Uterus (tissue), 4 donors: Measurements from ENCODE around the gene CLMP. TPM values are rescaled to one million over a fixed set of nuclear protein-coding genes. Genes with fewer than 3 reads are reported as not detected.

ENCODE experiments used
- DNase-seq, 2 donors: peaks; one replicate each; pipeline ENCODE4 v3.0.0-alpha.2; 2019 to 2020
- H3K27ac ChIP-seq, 2 donors: fragments of 200-600 bp; sonication (generic); 1 replicate in 1 of 2; 2 replicates in 1 of 2; pipeline ENCODE4 v1.5.1; 2016 to 2018
- H3K27me3 ChIP-seq, 2 donors: fragments of 200-600 bp; sonication (generic); one replicate each; pipeline ENCODE4 v1.5.1; 2018 to 2019; ENCODE audit warnings: control low read depth in 1 of 2
- H3K36me3 ChIP-seq, 2 donors: fragments of 200-600 bp; sonication (generic); one replicate each; pipeline ENCODE4 v1.5.1; 2019; ENCODE audit warnings: control low read depth in 1 of 2
- H3K4me1 ChIP-seq, 2 donors: fragments of 200-600 bp; sonication (generic); one replicate each; pipeline ENCODE4 v1.5.1; 2018 to 2019; ENCODE audit warnings: control low read depth in 1 of 2
- H3K4me3 ChIP-seq, 2 donors: fragments of 200-600 bp; sonication (generic); 1 replicate in 1 of 2; 2 replicates in 1 of 2; pipeline ENCODE4 v1.5.1; 2018 to 2019; ENCODE audit warnings: mild to moderate bottlenecking in 1 of 2
- H3K9me3 ChIP-seq, 2 donors: fragments of 200-600 bp; sonication (generic); one replicate each; pipeline ENCODE4 v1.5.1; 2019; ENCODE audit warnings: control low read depth in 1 of 2
- POLR2A ChIP-seq, 2 donors: fragments of 450-650 bp; IDR thresholded peaks; one replicate each; pipeline ENCODE4 v1.6.1; 2016; ENCODE audit warnings: antibody characterized with exemption in 2 of 2, mild to moderate bottlenecking in 1 of 2, moderate library complexity in 1 of 2
- intact Hi-C: fragments of 100-400 bp; cut with DNase I; formaldehyde crosslinking; loops from one replicate; pipeline ENCODE4 v1.15.1; 2023; ENCODE audit warnings: low total_unique reads
- total RNA-seq, 4 donors: library from RNA; depleted of rRNA in 3 of 4; stranded (reverse); fragments of >200 nt in 3 of 4; gene quantifications; one replicate each; pipeline versions ENCODE4 v1.1.0 to v1.2.4, GENCODE V29; 2014 to 2023
- TF ChIP-seq, protein P1 (sequence below), 4 experiments: fragments of 200-600 bp in 2 of 4; fragments of 450-650 bp in 2 of 4; sonication (generic) in 2 of 4; IDR thresholded peaks; one replicate each; pipeline ENCODE4 v1.5.1; 2016 to 2019; ENCODE audit warnings: antibody characterized with exemption in 4 of 4, mild to moderate bottlenecking in 2 of 4, moderate library complexity in 1 of 4
- donor health status: DM: yes; HTN: yes; CAD: no.

Gene CLMP
- total RNA-seq, 4 donors from 2014 or later = 51.6 to 143 (median 95.7) TPM

GRCh38 chr11:123188508-123189165, 6.4 kb downstream of the CLMP start:
- Histone ChIP-seq H3K9me3 (no peaks in the 10 kb centered on the region), H3K4me3 (peak overlapping the region in 1 of 2 donors; percentile 19), H3K36me3 (no peaks in the 10 kb centered on the region), H3K4me1 (no peaks in the 10 kb centered on the region), H3K27ac (peak overlapping the region; percentile 76 to 81), H3K27me3 (no peaks in the 10 kb centered on the region)
- TF ChIP-seq, protein P1, sequence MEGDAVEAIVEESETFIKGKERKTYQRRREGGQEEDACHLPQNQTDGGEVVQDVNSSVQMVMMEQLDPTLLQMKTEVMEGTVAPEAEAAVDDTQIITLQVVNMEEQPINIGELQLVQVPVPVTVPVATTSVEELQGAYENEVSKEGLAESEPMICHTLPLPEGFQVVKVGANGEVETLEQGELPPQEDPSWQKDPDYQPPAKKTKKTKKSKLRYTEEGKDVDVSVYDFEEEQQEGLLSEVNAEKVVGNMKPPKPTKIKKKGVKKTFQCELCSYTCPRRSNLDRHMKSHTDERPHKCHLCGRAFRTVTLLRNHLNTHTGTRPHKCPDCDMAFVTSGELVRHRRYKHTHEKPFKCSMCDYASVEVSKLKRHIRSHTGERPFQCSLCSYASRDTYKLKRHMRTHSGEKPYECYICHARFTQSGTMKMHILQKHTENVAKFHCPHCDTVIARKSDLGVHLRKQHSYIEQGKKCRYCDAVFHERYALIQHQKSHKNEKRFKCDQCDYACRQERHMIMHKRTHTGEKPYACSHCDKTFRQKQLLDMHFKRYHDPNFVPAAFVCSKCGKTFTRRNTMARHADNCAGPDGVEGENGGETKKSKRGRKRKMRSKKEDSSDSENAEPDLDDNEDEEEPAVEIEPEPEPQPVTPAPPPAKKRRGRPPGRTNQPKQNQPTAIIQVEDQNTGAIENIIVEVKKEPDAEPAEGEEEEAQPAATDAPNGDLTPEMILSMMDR (IDR thresholded peaks at IDR 0.05) = peak in 2 of 4 experiments; percentile 22 to 31
- no peak for TF ChIP-seq POLR2A (IDR thresholded peaks at IDR 0.05)
- no peak for DNase-seq
- intact Hi-C loops = no loop called here

DNA sequence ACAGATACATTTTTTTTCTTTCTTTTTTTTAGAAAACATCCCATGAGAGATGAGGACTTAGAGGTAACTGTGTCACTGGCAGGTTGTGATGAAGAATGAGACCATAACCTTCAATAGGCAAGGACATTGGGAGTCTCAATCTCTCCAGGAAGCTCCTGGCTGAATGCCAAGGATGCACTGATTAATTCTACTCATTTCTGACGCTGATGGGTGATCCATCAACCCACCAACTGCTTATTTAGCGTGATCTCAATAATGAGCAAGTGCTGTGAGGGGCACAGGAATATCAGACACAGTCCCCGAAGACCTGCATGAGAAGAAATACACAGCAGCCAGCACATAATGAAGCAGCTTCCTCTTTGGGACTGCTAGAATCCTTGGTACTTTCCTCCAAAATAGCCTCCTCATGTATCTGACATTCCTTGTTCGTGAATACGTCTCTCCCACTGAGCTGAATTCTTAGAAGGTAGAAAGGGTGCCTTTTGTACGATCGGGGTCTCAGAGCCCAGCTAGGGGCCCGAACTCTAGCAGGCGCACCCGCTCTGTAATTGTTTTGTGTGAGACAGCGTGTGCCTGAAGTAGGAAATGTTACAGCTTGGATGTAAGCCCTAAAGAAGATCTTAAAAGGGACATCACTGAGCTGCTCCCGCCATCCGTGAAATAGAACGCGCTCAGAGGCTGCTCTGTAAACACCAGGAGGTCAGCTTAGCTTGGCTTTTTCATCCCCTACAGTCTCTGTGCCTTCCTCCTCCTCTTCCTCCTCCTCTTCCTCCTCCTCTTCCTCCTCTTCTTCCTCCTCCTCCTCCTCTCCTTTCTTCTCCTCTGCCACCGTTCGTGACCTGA, 7.2 kb downstream of the CLMP start:
- H3K27me3 ChIP-seq = no peaks in the 10 kb centered on the region
- no peaks in the 10 kb centered on the region for H3K9me3 ChIP-seq
- TF ChIP-seq, protein P1 (IDR thresholded peaks at IDR 0.05) = no peak
- TF ChIP-seq POLR2A (IDR thresholded peaks at IDR 0.05) = no peak
- H3K27ac ChIP-seq = peak overlapping the region; percentile 76 to 81
- no peaks in the 10 kb centered on the region for H3K36me3 ChIP-seq
- intact Hi-C loops = no loop called here
- no peak for DNase-seq
- H3K4me1 ChIP-seq = no peaks in the 10 kb centered on the region
- peak overlapping the region in 1 of 2 donors; percentile 19 for H3K4me3 ChIP-seq

- no peak overlapping the region for H3K4me3 ChIP-seq
- H3K9me3 ChIP-seq = no peaks in the 10 kb centered on the region
- no peaks in the 10 kb centered on the region for H3K4me1 ChIP-seq
- no peaks in the 10 kb centered on the region for H3K36me3 ChIP-seq
- no peak for DNase-seq
- intact Hi-C loops = no loop called here
- TF ChIP-seq, protein P1 (IDR thresholded peaks at IDR 0.05) = no peak
- TF ChIP-seq POLR2A (IDR thresholded peaks at IDR 0.05) = no peak
- H3K27ac ChIP-seq = peak overlapping the region; percentile 76 to 81
- H3K27me3 ChIP-seq = no peaks in the 10 kb centered on the region
Measured at GRCh38 chr11:123187248-123187647, 7.8 kb downstream of the CLMP start.

GRCh38 chr11:123186286-123186685, 8.8 kb downstream of the CLMP start:
- H3K27me3 ChIP-seq = no peaks in the 10 kb centered on the region
- no peaks in the 10 kb centered on the region for H3K4me1 ChIP-seq
- no peak for DNase-seq
- no peak overlapping the region for H3K4me3 ChIP-seq
- H3K27ac ChIP-seq = no peak overlapping the region
- H3K36me3 ChIP-seq = no peaks in the 10 kb centered on the region
- no peak for TF ChIP-seq POLR2A (IDR thresholded peaks at IDR 0.05)
- TF ChIP-seq, protein P1 (IDR thresholded peaks at IDR 0.05) = no peak
- intact Hi-C loops = no loop called here
- no peaks in the 10 kb centered on the region for H3K9me3 ChIP-seq

DNA sequence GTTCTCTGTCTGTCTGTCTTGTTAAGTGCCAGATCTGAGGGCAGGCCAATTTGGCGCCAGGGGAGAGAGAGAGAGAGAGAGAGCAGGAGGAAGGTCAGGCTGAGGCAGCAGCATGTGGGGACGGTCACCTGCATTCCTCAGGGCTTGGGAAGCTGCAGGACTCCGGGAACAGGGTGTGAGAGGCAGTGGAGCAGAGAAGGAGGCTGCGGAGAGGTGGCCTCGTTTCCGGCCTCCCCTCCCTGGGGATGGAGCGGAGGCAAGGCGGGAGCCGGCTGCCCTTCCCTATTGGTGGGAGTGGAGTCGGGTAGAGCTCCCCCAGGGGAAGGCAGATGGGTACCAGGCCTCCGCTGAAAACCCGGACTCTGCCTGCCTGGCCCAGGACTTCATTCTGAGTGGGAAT, 9.7 kb downstream of the CLMP start:
- no peaks in the 10 kb centered on the region for H3K36me3 ChIP-seq
- no peak overlapping the region for H3K4me3 ChIP-seq
- H3K4me1 ChIP-seq = no peaks in the 10 kb centered on the region
- H3K9me3 ChIP-seq = no peaks in the 10 kb centered on the region
- DNase-seq = no peak
- H3K27ac ChIP-seq = peak overlapping the region in 1 of 2 donors; percentile 9
- intact Hi-C loops = no loop called here
- no peak for TF ChIP-seq POLR2A (IDR thresholded peaks at IDR 0.05)
- TF ChIP-seq, protein P1 (IDR thresholded peaks at IDR 0.05) = no peak
- H3K27me3 ChIP-seq = no peaks in the 10 kb centered on the region
